Natural killer cell (primary cell): ENCODE measurements around the gene PCTP. TPM values are rescaled to one million over a fixed set of nuclear protein-coding genes. Genes with fewer than 3 reads are reported as not detected.

ENCODE experiments used
- ATAC-seq, 3 donors: fragments of 150-1000 bp in 2 of 3; fragments of 200-7000 bp in 1 of 3; cut with Tn5 transposase; 1 replicate in 1 of 3; 2 replicates in 2 of 3; pipeline ENCODE4 v1.10.0; 2021; ENCODE audit warnings: mild to moderate bottlenecking in 2 of 3, moderate library complexity in 2 of 3
- DNase-seq, 2 donors: peaks; one replicate each; pipeline versions ENCODE4 v3.0.0 to v3.0.0-alpha.2; 2013 to 2021; ENCODE audit warnings: mixed read lengths in 1 of 2
- H3K27ac ChIP-seq: one replicate; pipeline ENCODE4 v1.5.1; 2013; ENCODE audit warnings: mild to moderate bottlenecking, low read length
- H3K27me3 ChIP-seq: one replicate; pipeline ENCODE4 v1.6.1; 2013; ENCODE audit warnings: low read length; ENCODE audit not compliant: control insufficient read depth, insufficient read depth
- H3K36me3 ChIP-seq: one replicate; pipeline ENCODE4 v1.6.1; 2013; ENCODE audit warnings: low read length; ENCODE audit not compliant: control insufficient read depth, insufficient read depth
- H3K4me1 ChIP-seq: one replicate; pipeline ENCODE4 v1.6.1; 2013; ENCODE audit warnings: low read length; ENCODE audit not compliant: control insufficient read depth, insufficient read depth
- H3K4me3 ChIP-seq: one replicate; pipeline ENCODE4 v1.5.1; 2013; ENCODE audit warnings: low read length
- H3K9me3 ChIP-seq: one replicate; pipeline ENCODE4 v1.6.1; 2013; ENCODE audit warnings: low read length; ENCODE audit not compliant: control insufficient read depth, insufficient read depth
- H3K27ac Mint-ChIP-seq, 2 donors: one replicate each; pipeline ENCODE4 v1.8.0; 2022; ENCODE audit warnings: mild to moderate bottlenecking in 2 of 2, mixed read lengths in 2 of 2, moderate library complexity in 1 of 2
- H3K27me3 Mint-ChIP-seq, 2 donors: one replicate each; pipeline ENCODE4 v1.8.0; 2022; ENCODE audit warnings: low read depth in 2 of 2, mixed read lengths in 2 of 2
- H3K36me3 Mint-ChIP-seq: one replicate; pipeline ENCODE4 v1.8.0; 2022; ENCODE audit warnings: mixed read lengths
- H3K4me1 Mint-ChIP-seq, 2 donors: one replicate each; pipeline ENCODE4 v1.8.0; 2022; ENCODE audit warnings: mixed read lengths in 2 of 2
- H3K4me3 Mint-ChIP-seq: one replicate; pipeline ENCODE4 v1.8.0; 2022; ENCODE audit warnings: mild to moderate bottlenecking, moderate library complexity, mixed read lengths
- H3K9me3 Mint-ChIP-seq, 2 donors: one replicate each; pipeline ENCODE4 v1.8.0; 2022; ENCODE audit warnings: mixed read lengths in 2 of 2
- CTCF ChIP-seq: fragments of 200-600 bp; IDR thresholded peaks from one replicate; pipeline ENCODE4 v1.8.0; 2022; ENCODE audit warnings: antibody characterized with exemption
- WGBS: methylation state at CpG from one replicate; pipeline ENCODE4 v1.1.7; 2013; ENCODE audit warnings: missing lambda C conversion rate; ENCODE audit not compliant: insufficient coverage; 5-methylcytosine and 5-hydroxymethylcytosine counted together
- intact Hi-C: fragments of 100-400 bp; cut with micrococcal nuclease; formaldehyde crosslinking; loops from one replicate; pipeline ENCODE4 v1.14.2; 2022
- total RNA-seq, 4 donors: library from RNA; stranded (reverse); fragments of 120-200 nt in 1 of 4; gene quantifications; one replicate each; pipeline versions ENCODE4 v1.2.3 to v1.2.4, GENCODE V29; 2013 to 2022

The PCTP gene
- total RNA-seq, 3 donors from 2014 or later (not counting 1 experiment from before 2014, with no cell fraction given), result 6.3 to 9.5 (median 9.2) TPM

- no peaks in the 10 kb centered on the region for H3K27me3 ChIP-seq
- DNase-seq (no peak), ATAC-seq (no peak)
- H3K4me1 ChIP-seq, result no peaks in the 10 kb centered on the region
- intact Hi-C loops, result no loop called here
- Mint-ChIP-seq H3K27me3 (no peaks in the 10 kb centered on the region), H3K36me3 (no peaks in the 10 kb centered on the region), H3K4me1 (no peaks in the 10 kb centered on the region), H3K4me3 (no peak overlapping the region), H3K27ac (no peak overlapping the region), H3K9me3 (no peaks in the 10 kb centered on the region)
- H3K9me3 ChIP-seq, result no peaks in the 10 kb centered on the region
- no peak overlapping the region for H3K27ac ChIP-seq
- no peaks in the 10 kb centered on the region for H3K36me3 ChIP-seq
- 67% methylated on average over 2 of the region's 2 CpGs for WGBS
- TF ChIP-seq CTCF, result no peak
- no peak overlapping the region for H3K4me3 ChIP-seq
Observed at GRCh38 chr17:55825213-55825612, 74.4 kb downstream of the PCTP start.

Other genes starting within 250 kb of the PCTP start
- gene SMIM36, start 239.6 kb upstream of the PCTP start, total RNA-seq, result not detected
- gene TMEM100, start 28.2 kb upstream of the PCTP start, total RNA-seq, result not detected